ENCODE measurements around the gene PIGU. TPM values are rescaled to one million over a fixed set of nuclear protein-coding genes. Genes with fewer than 3 reads are reported as not detected.

The PIGU gene
- polyA plus RNA-seq, 3 donors = 5.8 to 11.3 (median 10.9) TPM

DNA sequence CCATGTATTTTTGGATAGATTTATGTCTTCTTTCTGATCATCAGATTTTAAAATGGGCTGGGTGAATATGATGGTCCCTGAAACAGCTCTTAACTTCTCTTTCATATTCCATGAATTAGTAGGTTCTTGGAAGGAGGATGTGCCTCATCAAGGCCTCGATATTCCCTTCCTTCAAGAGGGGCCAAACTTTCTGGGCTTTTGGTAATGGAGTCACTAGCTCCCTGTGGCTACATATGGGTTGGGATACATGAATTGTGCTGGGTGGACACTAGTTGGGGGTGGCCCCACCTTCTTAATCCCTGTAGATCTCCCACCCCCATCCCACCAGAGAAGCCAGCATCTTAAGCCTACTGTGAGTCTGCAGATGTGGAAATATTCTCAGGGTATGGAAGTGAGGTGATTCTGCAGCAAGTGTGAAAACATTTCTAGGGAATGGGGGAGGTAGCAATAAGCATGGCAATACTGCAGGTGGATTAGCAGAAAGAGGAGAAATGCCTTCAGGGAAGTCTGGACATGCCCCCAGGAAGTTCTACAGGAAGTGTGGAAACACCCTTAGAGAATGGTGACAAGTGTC, 29.5 kb upstream of the PIGU start:
- no peaks in the 10 kb centered on the region for H3K79me2 ChIP-seq (ENCODE audit: insufficient read depth, low read length)
- no peak overlapping the region for H3K4me2 ChIP-seq (replicated peaks; ENCODE audit: extremely low read depth, low read length, poor library complexity, severe bottlenecking)
- Mint-ChIP-seq H3K9me3 (no peaks in the 10 kb centered on the region), H3K36me3 (peaks cover 0 to 13% of the 10 kb centered on the region in 2 donors), H3K27ac (peak overlapping the region in 2 of 7 donors; percentile 48 to 96), H3K27me3 (ENCODE audit: low read depth in 3 of 3) (peaks cover 32 to 40% (median 33%) of the 10 kb centered on the region in 3 donors), H3K4me3 (no peak overlapping the region), H3K4me1 (peaks cover 48% of the 10 kb centered on the region)
- H3K9ac ChIP-seq (ENCODE audit: insufficient read depth, low read length, poor library complexity, severe bottlenecking) = no peak overlapping the region
- no peaks in the 10 kb centered on the region for H3K36me3 ChIP-seq (replicated peaks in 1 of 2; ENCODE audit: control insufficient read depth in 1 of 2, insufficient read depth in 2 of 2, low read length in 2 of 2)
- DNase-seq = peak in 1 of 3 donors; percentile 24
- TF ChIP-seq, protein P1, sequence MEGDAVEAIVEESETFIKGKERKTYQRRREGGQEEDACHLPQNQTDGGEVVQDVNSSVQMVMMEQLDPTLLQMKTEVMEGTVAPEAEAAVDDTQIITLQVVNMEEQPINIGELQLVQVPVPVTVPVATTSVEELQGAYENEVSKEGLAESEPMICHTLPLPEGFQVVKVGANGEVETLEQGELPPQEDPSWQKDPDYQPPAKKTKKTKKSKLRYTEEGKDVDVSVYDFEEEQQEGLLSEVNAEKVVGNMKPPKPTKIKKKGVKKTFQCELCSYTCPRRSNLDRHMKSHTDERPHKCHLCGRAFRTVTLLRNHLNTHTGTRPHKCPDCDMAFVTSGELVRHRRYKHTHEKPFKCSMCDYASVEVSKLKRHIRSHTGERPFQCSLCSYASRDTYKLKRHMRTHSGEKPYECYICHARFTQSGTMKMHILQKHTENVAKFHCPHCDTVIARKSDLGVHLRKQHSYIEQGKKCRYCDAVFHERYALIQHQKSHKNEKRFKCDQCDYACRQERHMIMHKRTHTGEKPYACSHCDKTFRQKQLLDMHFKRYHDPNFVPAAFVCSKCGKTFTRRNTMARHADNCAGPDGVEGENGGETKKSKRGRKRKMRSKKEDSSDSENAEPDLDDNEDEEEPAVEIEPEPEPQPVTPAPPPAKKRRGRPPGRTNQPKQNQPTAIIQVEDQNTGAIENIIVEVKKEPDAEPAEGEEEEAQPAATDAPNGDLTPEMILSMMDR (IDR thresholded peaks at IDR 0.05) = no peak
- H3K27ac ChIP-seq (ENCODE audit: low read depth in 1 of 2, low read length in 2 of 2) = no peak overlapping the region
- H3K4me1 ChIP-seq (ENCODE audit: control insufficient read depth in 1 of 2, insufficient read depth in 2 of 2, low read length in 2 of 2) = peaks cover 38 to 51% of the 10 kb centered on the region in 2 donors
- H3K4me3 ChIP-seq (replicated peaks in 1 of 3; ENCODE audit: low read depth in 2 of 3, low read length in 3 of 3) = no peak overlapping the region
- intact Hi-C loops (cut with micrococcal nuclease) = loop anchor here (5.0 kb wide), 2 partner anchors 144 to 169 kb away; no protein-coding TSS in a partner anchor
- peaks cover 5% of the 10 kb centered on the region for H4K20me1 ChIP-seq (ENCODE audit: insufficient read depth, low read length)
- H3K27me3 ChIP-seq (ENCODE audit: control insufficient read depth in 2 of 2, insufficient read depth in 2 of 2, low read length in 2 of 2) = peaks cover 6 to 30% of the 10 kb centered on the region in 2 donors
- H2AFZ ChIP-seq (ENCODE audit: insufficient read depth, low read depth, low read length, poor library complexity, severe bottlenecking) = no peak overlapping the region
- no CpG with 5 or more reads among the region's 1 CpG for WGBS (ENCODE audit: insufficient coverage)
- H3K9me3 ChIP-seq (replicated peaks in 1 of 2; ENCODE audit: control insufficient read depth in 1 of 2, insufficient read depth in 1 of 2, low read length in 2 of 2) = no peaks in the 10 kb centered on the region

DNA sequence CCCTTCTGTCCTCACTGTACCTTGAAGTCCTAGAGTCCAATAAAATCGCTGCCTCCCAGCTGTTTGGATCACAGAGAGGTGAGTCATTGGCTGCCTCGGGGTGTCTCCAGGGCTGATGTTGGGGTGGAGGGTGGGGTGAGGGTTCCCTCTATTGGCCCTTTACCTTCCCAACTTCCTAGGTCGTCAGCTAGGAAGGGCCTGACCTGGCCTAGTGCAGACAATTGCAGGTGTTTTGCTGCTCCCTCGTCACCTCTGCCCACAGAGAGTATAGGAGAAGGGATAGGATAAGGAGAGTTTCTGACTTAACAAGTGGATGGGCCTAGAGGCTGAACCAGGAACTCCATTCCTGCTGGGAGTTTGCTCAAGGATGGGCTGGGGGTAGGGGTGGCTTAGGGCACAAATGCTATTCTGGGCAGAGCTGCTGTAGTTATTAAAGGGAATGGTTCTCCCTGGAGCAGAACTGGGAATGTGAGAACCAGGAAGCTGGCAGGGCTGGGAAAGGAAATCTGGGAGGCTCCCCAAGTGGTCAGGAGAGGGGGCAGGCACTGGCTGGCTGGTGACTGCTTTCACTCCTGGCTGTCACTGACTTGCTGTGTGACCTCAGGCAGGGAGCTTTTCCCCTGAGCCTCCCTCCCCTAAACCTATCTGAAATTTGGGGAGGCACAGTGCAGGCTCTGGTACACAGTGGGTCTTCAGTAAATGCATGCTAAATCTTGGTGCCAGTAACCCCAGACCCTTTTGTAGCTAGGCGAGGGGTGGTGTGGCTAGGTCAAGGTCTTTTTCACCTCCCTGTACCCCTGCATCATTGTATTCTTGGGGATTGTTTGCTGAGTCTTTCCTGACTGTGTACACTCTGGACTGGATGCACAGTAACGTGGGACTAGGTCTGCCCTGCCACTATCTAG, 28.8 kb upstream of the PIGU start:
- Histone ChIP-seq H3K9ac (ENCODE audit: insufficient read depth, low read length, poor library complexity, severe bottlenecking) (peak overlapping the region; percentile 98), H4K20me1 (ENCODE audit: insufficient read depth, low read length) (peaks cover 5% of the 10 kb centered on the region), H3K79me2 (ENCODE audit: insufficient read depth, low read length) (no peaks in the 10 kb centered on the region), H3K4me2 (replicated peaks; ENCODE audit: extremely low read depth, low read length, poor library complexity, severe bottlenecking) (peak overlapping the region; percentile 93), H2AFZ (ENCODE audit: insufficient read depth, low read depth, low read length, poor library complexity, severe bottlenecking) (no peak overlapping the region), H3K4me1 (ENCODE audit: control insufficient read depth in 1 of 2, insufficient read depth in 2 of 2, low read length in 2 of 2) (peaks cover 36 to 50% of the 10 kb centered on the region in 2 donors), H3K27ac (ENCODE audit: low read depth in 1 of 2, low read length in 2 of 2) (peak overlapping the region in 1 of 2 donors; percentile 94), H3K27me3 (ENCODE audit: control insufficient read depth in 2 of 2, insufficient read depth in 2 of 2, low read length in 2 of 2) (peaks cover 4 to 28% of the 10 kb centered on the region in 2 donors), H3K9me3 (replicated peaks in 1 of 2; ENCODE audit: control insufficient read depth in 1 of 2, insufficient read depth in 1 of 2, low read length in 2 of 2) (no peaks in the 10 kb centered on the region), H3K4me3 (replicated peaks in 1 of 3; ENCODE audit: low read depth in 2 of 3, low read length in 3 of 3) (peak overlapping the region in 1 of 3 experiments; percentile 82), H3K36me3 (replicated peaks in 1 of 2; ENCODE audit: control insufficient read depth in 1 of 2, insufficient read depth in 2 of 2, low read length in 2 of 2) (no peaks in the 10 kb centered on the region)
- Mint-ChIP-seq H3K4me1 (peaks cover 46% of the 10 kb centered on the region), H3K4me3 (peak overlapping the region; percentile 86 to 92), H3K36me3 (peaks cover 0 to 11% of the 10 kb centered on the region in 2 donors), H3K27me3 (ENCODE audit: low read depth in 3 of 3) (peaks cover 26 to 38% (median 30%) of the 10 kb centered on the region in 3 donors), H3K9me3 (no peaks in the 10 kb centered on the region), H3K27ac (peak overlapping the region in 6 of 7 donors; percentile 94 to 97 (median 96))
- peak; percentile 50 to 72 (median 51) for DNase-seq
- 100% methylated on average over 1 of the region's 6 CpGs for WGBS (ENCODE audit: insufficient coverage)
- TF ChIP-seq, protein P1 (IDR thresholded peaks at IDR 0.05) = peak; percentile 41
- intact Hi-C loops (cut with micrococcal nuclease) = loop anchor here (2.0 to 5.0 kb wide), 4 partner anchors 29 to 168 kb away; partner anchors contain the start of genes MAP1LC3A (in 1 of the 2) and PIGU (in 1 of the 2)
